OCI-LY7 (cell line): Measurements from ENCODE around the gene KRT6A.

Source experiments
- EZH2phosphoT487 ChIP-seq: fragments of 200-600 bp; sonication (generic); IDR thresholded peaks from 2 replicates; pipeline ENCODE4 v1.6.1; 2018; ENCODE audit warnings: low read depth, borderline replicate concordance, mild to moderate bottlenecking, mixed run types, antibody characterized with exemption, low read length, moderate library complexity, mixed read lengths
- TF ChIP-seq, protein P1 (sequence below): fragments of 200-600 bp; sonication (generic); conservative IDR thresholded peaks from 2 replicates; pipeline ENCODE4 v1.5.1; 2014; ENCODE audit warnings: mild to moderate bottlenecking, antibody characterized with exemption, low read length, moderate library complexity, mixed read lengths

- TF ChIP-seq, protein P1, sequence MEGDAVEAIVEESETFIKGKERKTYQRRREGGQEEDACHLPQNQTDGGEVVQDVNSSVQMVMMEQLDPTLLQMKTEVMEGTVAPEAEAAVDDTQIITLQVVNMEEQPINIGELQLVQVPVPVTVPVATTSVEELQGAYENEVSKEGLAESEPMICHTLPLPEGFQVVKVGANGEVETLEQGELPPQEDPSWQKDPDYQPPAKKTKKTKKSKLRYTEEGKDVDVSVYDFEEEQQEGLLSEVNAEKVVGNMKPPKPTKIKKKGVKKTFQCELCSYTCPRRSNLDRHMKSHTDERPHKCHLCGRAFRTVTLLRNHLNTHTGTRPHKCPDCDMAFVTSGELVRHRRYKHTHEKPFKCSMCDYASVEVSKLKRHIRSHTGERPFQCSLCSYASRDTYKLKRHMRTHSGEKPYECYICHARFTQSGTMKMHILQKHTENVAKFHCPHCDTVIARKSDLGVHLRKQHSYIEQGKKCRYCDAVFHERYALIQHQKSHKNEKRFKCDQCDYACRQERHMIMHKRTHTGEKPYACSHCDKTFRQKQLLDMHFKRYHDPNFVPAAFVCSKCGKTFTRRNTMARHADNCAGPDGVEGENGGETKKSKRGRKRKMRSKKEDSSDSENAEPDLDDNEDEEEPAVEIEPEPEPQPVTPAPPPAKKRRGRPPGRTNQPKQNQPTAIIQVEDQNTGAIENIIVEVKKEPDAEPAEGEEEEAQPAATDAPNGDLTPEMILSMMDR = no peak
- no peak for TF ChIP-seq EZH2phosphoT487
Observed at GRCh38 chr12:52517005-52517835, 24.2 kb upstream of the KRT6A start.
